ENCODE data around the gene SPOCK3. TPM values are rescaled to one million over a fixed set of nuclear protein-coding genes. Genes with fewer than 3 reads are reported as not detected.

SPOCK3 gene
- total RNA-seq, 2 donors from 2014 or later = 21.1 to 22.5 TPM

- H3K27me3 Mint-ChIP-seq (ENCODE audit: insufficient read depth) = no peaks in the 10 kb centered on the region
- H3K27ac ChIP-seq (ENCODE audit: low read depth, low read length) = no peak overlapping the region
- H3K4me3 ChIP-seq (ENCODE audit: low read length) = no peak overlapping the region
- no peaks in the 10 kb centered on the region for H3K36me3 Mint-ChIP-seq (ENCODE audit: low read depth)
- no peak overlapping the region for H3K4me3 Mint-ChIP-seq
- no peaks in the 10 kb centered on the region for H3K9me3 Mint-ChIP-seq
- no peak for TF ChIP-seq CTCF (conservative IDR thresholded peaks at IDR 0.05)
- no peaks in the 10 kb centered on the region for H3K4me1 Mint-ChIP-seq
- no peak overlapping the region for H3K27ac Mint-ChIP-seq
- no peaks in the 10 kb centered on the region for H3K36me3 ChIP-seq (ENCODE audit: control insufficient read depth, insufficient read depth, low read length)
- no peaks in the 10 kb centered on the region for H3K4me1 ChIP-seq (ENCODE audit: control insufficient read depth, insufficient read depth, low read length)
- WGBS, 2 experiments (ENCODE audit: insufficient coverage in 1 of 2, insufficient read length in 1 of 2) = 80% methylated on average over 2 of the region's 2 CpGs; no CpG with 5 or more reads in 1 of the 2 experiments
- H3K9ac ChIP-seq (ENCODE audit: extremely low read depth, low read length, poor library complexity, severe bottlenecking) = no peak overlapping the region
- no peak for DNase-seq
- H3K9me3 ChIP-seq (ENCODE audit: control insufficient read depth, low read length) = no peaks in the 10 kb centered on the region
- H3K27me3 ChIP-seq (ENCODE audit: control insufficient read depth, insufficient read depth, low read length, poor library complexity, severe bottlenecking) = no peaks in the 10 kb centered on the region
Measured at GRCh38 chr4:166688835-166689234, 545.5 kb downstream of the SPOCK3 start.

GRCh38 chr4:166687828-166688227 lies 546.5 kb downstream of the SPOCK3 start:
- Mint-ChIP-seq H3K9me3 (no peaks in the 10 kb centered on the region), H3K4me1 (no peaks in the 10 kb centered on the region), H3K4me3 (no peak overlapping the region), H3K27ac (no peak overlapping the region), H3K36me3 (ENCODE audit: low read depth) (no peaks in the 10 kb centered on the region), H3K27me3 (ENCODE audit: insufficient read depth) (no peaks in the 10 kb centered on the region)
- no CpG with 5 or more reads among the region's 1 CpG for WGBS, 2 experiments (ENCODE audit: insufficient coverage in 1 of 2, insufficient read length in 1 of 2)
- Histone ChIP-seq H3K9me3 (ENCODE audit: control insufficient read depth, low read length) (no peaks in the 10 kb centered on the region), H3K36me3 (ENCODE audit: control insufficient read depth, insufficient read depth, low read length) (no peaks in the 10 kb centered on the region), H3K4me1 (ENCODE audit: control insufficient read depth, insufficient read depth, low read length) (no peaks in the 10 kb centered on the region), H3K4me3 (ENCODE audit: low read length) (no peak overlapping the region), H3K27ac (ENCODE audit: low read depth, low read length) (no peak overlapping the region), H3K27me3 (ENCODE audit: control insufficient read depth, insufficient read depth, low read length, poor library complexity, severe bottlenecking) (no peaks in the 10 kb centered on the region), H3K9ac (ENCODE audit: extremely low read depth, low read length, poor library complexity, severe bottlenecking) (no peak overlapping the region)
- no peak for DNase-seq
- TF ChIP-seq CTCF (conservative IDR thresholded peaks at IDR 0.05) = no peak
